ENCODE results near the gene KLHL17. TPM values are rescaled to one million over a fixed set of nuclear protein-coding genes. Genes with fewer than 3 reads are reported as not detected.

KLHL17 gene
- polyA plus RNA-seq, 2 of the 4 experiments (the other 2 are of a cell fraction): 5.7 to 21.6 TPM

GRCh38 chr1:917076-917459 is 43.3 kb upstream of the KLHL17 start:
- no peak overlapping the region for H3K4me3 ChIP-seq
- peak in 1 of 2 experiments; percentile 0; a peak in 1 of 6 replicates for ATAC-seq

GRCh38 chr1:917466-918091 is 42.8 kb upstream of the KLHL17 start:
- WGBS (ENCODE audit: missing lambda C conversion rate): 82% methylated on average over 13 of the region's 22 CpGs
- Histone ChIP-seq H3K27ac (peak overlapping the region in 1 of 2 experiments; percentile 52; a peak in 2 of 6 replicates), H3K9me3 (no peaks in the 10 kb centered on the region), H3K4me2 (no peak overlapping the region), H3K4me3 (no peak overlapping the region), H3K4me1 (peaks cover 45% of the 10 kb centered on the region)
- DNase-seq (ENCODE audit: low read depth in 1 of 2, low spot score in 1 of 2): no peak
- no peak for TF ChIP-seq MAFK (IDR thresholded peaks at IDR 0.05; ENCODE audit: partially characterized antibody)
- peak; percentile 17; the same call in 1 of the 2 replicates for TF ChIP-seq PBX3 (IDR thresholded peaks at IDR 0.05)
- TF ChIP-seq BHLHE40 (IDR thresholded peaks at IDR 0.05; ENCODE audit: low read depth, low read length): no peak
- TF ChIP-seq NR3C1 (IDR thresholded peaks at IDR 0.05): no peak
- peak; percentile 7 to 17; a peak in 2 of 5 replicates for TF ChIP-seq JUN (IDR thresholded peaks at IDR 0.05)
- no peak for TF ChIP-seq PHF8 (IDR thresholded peaks at IDR 0.05; ENCODE audit: borderline replicate concordance, low read depth)
- no peak for TF ChIP-seq MYC (IDR thresholded peaks at IDR 0.05; ENCODE audit: borderline replicate concordance, low read length)
- no peak for TF ChIP-seq FOSL2 (IDR thresholded peaks at IDR 0.05)
- no peak for TF ChIP-seq FOSL2 (CRISPR knock-in tag; IDR thresholded peaks at IDR 0.05)
- no peak for TF ChIP-seq SMC3 (IDR thresholded peaks at IDR 0.05)
- no peak for TF ChIP-seq RFX5 (IDR thresholded peaks at IDR 0.05)
- no peak for TF ChIP-seq NFE2L2 (conservative IDR thresholded peaks at IDR 0.05; ENCODE audit: low read length)
- TF ChIP-seq POLR2A (IDR thresholded peaks at IDR 0.05; ENCODE audit: low read length): peak; percentile 21; the same call in 1 of the 2 replicates
- TF ChIP-seq KDM1A (IDR thresholded peaks at IDR 0.05; ENCODE audit: low read depth): no peak
- ATAC-seq: no peak
- POLR2A ChIA-PET: no interaction called here
- CTCF ChIA-PET: interaction anchor here (5.0 to 5.4 kb wide), 2 partner anchors 13 to 23 kb away, joined by 33 to 47 read pairs; no protein-coding TSS in a partner anchor
- FAIRE-seq: no peak

More at GRCh38 chr1:917076-917459, 43.3 kb upstream of the KLHL17 start:
- WGBS (ENCODE audit: missing lambda C conversion rate): 72% methylated on average over 7 of the region's 7 CpGs
- peak overlapping the region in 1 of 2 experiments; percentile 52; a peak in 2 of 6 replicates for H3K27ac ChIP-seq
- FAIRE-seq (no peak), DNase-seq (ENCODE audit: low read depth in 1 of 2, low spot score in 1 of 2) (no peak)
- peaks cover 45% of the 10 kb centered on the region for H3K4me1 ChIP-seq
- ChIA-PET POLR2A (no interaction called here), CTCF (interaction anchor here (1.1 to 5.4 kb wide), 3 partner anchors 12 to 47 kb away, joined by 3 to 47 read pairs (median 33); no protein-coding TSS in a partner anchor)
- no peak for TF ChIP-seq TP53 (CRISPR knock-in tag; IDR thresholded peaks at IDR 0.05)
- 0 out of 3 replicates have a peak, but pooled peaks have one; percentile 20 for TF ChIP-seq BCL3 (IDR thresholded peaks at IDR 0.05)
- TF ChIP-seq PBX3 (IDR thresholded peaks at IDR 0.05): 0 out of 2 replicates have a peak, but pooled peaks have one; percentile 14
- H3K9me3 ChIP-seq: no peaks in the 10 kb centered on the region
- H3K4me2 ChIP-seq: no peak overlapping the region

GRCh38 chr1:918353-918752 is 42.0 kb upstream of the KLHL17 start:
- no peak for ATAC-seq
- whole genome bisulfite sequencing (ENCODE audit: missing lambda C conversion rate): 71% methylated on average over 3 of the region's 15 CpGs
- FAIRE-seq: no peak
- peak overlapping the region in 1 of 2 experiments; percentile 52; a peak in 2 of 6 replicates for H3K27ac ChIP-seq
- peaks cover 45% of the 10 kb centered on the region for H3K4me1 ChIP-seq
- H3K4me2 ChIP-seq: no peak overlapping the region
- H3K4me3 ChIP-seq: no peak overlapping the region
- CTCF ChIA-PET: interaction anchor here (5.0 to 5.4 kb wide), 2 partner anchors 13 to 22 kb away, joined by 33 to 47 read pairs; no protein-coding TSS in a partner anchor
- POLR2A ChIA-PET: no interaction called here
- TF ChIP-seq SREBF2 (IDR thresholded peaks at IDR 0.05) (no peak), EP300 (IDR thresholded peaks at IDR 0.05) (no peak), JUNB (IDR thresholded peaks at IDR 0.05) (no peak), EHF (CRISPR knock-in tag; IDR thresholded peaks at IDR 0.05) (no peak), FOXS1 (CRISPR knock-in tag; IDR thresholded peaks at IDR 0.05) (no peak), POLR2A (IDR thresholded peaks at IDR 0.05; ENCODE audit: low read length) (no peak), CBX2 (IDR thresholded peaks at IDR 0.05; ENCODE audit: borderline replicate concordance, low read depth) (no peak), MAZ (IDR thresholded peaks at IDR 0.05; ENCODE audit: borderline replicate concordance, low read depth, low read length) (no peak), ZC3H11A (IDR thresholded peaks at IDR 0.05) (no peak), PHF8 (IDR thresholded peaks at IDR 0.05; ENCODE audit: borderline replicate concordance, low read depth) (no peak), FOSL2 (IDR thresholded peaks at IDR 0.05) (no peak), FOSL2 (CRISPR knock-in tag; IDR thresholded peaks at IDR 0.05) (no peak), HES2 (IDR thresholded peaks at IDR 0.05) (no peak), RNF2 (IDR thresholded peaks at IDR 0.05; ENCODE audit: borderline replicate concordance, low read depth) (no peak), HOXA7 (CRISPR knock-in tag; IDR thresholded peaks at IDR 0.05) (no peak), GATA3 (IDR thresholded peaks at IDR 0.05; ENCODE audit: borderline replicate concordance) (no peak), NPAS2 (CRISPR knock-in tag; IDR thresholded peaks at IDR 0.05; ENCODE audit: borderline replicate concordance) (no peak)
- no peaks in the 10 kb centered on the region for H3K9me3 ChIP-seq
- DNase-seq (ENCODE audit: low read depth in 1 of 2, low spot score in 1 of 2): no peak
